Activated CD4-positive, CD25-positive, alpha-beta regulatory T cell treated with anti-CD3 and anti-CD28 coated beads, Interleukin-2, amount 50 U/mL, for 16 hours (primary cell): ENCODE measurements around the gene GHRH.

Source experiments
- DNase-seq: peaks from one replicate; pipeline ENCODE4 v3.0.0-alpha.2; 2020; ENCODE audit warnings: low read depth, low spot score

GHRH gene

GRCh38 chr20:37262505-37262904 is 891 bp upstream of the GHRH start:
- DNase-seq = no peak

- DNase-seq = no peak
These were observed 691 bp downstream of the GHRH start for GRCh38 chr20:37260923-37261322.

GRCh38 chr20:37259865-37260264 is 1.7 kb downstream of the GHRH start:
- DNase-seq = no peak

- no peak for DNase-seq
These were observed 2.6 kb downstream of the GHRH start for GRCh38 chr20:37259031-37259430.

DNA sequence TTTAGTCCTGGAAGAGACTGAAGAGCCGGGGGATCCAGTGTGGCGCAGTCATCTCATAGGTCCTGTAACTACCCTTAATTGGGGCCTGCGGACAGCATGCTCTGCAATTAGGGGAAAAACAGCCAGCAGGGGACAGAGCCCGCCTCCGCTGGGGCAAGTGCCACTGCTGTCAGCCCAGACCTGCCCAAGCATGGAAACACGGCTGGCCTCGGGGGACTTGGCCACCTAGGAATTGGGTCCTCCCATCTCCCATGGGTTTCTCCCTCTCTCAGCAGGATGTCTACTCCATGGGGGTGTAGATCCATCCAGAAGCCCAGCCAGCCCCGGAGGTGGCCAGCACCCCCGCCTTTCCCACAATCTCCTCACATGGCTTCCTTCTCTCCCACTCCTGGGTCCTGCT is 3.6 kb downstream of the GHRH start:
- no peak for DNase-seq

- no peak for DNase-seq
These were observed 4.1 kb downstream of the GHRH start for GRCh38 chr20:37257530-37257929.

DNA sequence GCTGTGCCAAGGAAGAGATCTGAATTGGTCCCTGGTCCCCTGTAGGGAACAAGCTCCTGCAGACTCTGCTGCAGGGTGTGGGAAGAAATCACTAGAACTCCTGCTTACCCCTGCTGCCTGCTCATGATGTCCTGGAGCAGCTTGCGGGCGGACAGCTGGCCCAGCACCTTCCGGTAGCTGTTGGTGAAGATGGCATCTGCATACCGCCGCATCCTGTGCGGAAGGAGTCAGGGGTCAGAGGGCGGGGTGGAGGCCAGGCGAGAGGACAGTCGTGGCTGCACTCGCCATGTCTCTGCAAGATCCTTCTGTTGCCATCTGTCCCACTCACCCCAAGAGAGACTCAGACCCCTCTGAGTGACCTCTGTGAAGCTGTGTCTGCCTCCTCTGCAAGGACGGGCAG is 5.3 kb downstream of the GHRH start:
- DNase-seq = no peak

GRCh38 chr20:37254114-37254878 is 7.3 kb downstream of the GHRH start:
- no peak for DNase-seq

DNA sequence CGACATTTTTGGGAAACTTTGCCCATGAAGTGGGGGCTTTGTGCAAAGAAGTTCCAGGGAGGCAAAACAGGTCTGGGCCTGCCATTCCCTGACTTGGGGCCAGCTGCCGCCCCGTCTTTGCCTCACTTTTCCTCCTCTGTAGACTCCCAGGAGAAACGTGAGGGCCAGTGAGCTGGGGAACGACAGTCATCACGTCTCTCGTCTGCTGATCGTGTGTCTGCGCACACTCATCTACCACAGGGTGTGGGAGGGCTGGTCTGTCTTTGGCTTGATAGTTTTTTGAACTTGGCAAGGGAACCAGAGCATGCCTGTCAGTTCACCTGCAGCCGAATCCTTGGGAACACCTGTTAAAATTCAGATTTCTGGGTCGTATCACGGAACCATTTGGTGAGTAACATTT is 8.5 kb downstream of the GHRH start:
- DNase-seq = no peak

DNA sequence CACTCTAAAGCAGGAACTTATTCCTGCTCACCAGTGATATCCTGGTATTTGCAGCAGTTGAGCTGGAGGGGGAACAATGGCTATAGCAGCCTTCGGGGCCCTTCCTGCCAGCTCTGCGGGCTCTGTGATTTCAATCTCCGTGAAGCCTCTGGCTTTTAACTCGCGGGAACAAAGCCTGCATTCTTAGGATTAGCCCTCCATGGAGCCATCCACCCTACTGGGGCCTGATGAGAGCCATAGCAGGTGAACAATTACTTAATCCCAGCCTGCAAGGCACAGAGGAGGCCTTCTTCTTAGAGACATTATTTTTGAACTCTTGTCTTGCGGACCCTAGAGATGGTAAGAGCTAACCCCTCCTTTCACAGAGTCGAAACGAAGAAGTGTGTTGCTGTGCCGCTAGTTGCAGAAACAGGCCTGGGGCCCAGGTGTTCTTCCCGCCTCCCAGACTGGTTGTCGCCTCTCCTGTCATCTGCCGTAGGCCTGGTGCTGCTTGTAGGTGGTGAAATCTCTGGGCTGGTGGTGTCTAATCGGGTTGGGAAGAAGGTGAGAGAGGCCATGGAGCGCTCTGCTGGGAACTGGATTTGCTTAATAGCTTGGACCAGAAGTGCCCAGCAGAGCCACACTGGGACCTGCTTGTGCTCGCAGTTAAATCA is 9.7 kb downstream of the GHRH start:
- DNase-seq = no peak

DNA sequence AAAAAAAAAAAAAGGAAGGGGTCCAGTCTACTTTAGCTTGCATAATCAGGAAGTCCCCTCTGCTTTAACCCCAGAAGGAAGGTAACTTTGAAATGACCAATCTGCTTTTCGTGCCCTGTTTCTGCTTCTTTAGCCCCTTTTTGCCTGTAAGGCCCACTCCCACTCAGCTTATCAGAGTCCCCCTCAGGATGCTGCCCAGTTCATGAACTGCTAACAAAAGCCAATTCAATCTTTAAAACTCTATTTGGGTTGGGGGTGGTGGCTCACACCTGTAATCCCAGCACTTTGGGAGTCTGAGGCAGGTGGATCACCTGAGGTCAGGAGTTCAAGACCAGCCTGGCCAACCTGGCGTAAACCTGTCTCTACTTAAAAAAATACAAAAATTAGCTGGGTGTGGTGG is 12.3 kb downstream of the GHRH start:
- no peak for DNase-seq

DNA sequence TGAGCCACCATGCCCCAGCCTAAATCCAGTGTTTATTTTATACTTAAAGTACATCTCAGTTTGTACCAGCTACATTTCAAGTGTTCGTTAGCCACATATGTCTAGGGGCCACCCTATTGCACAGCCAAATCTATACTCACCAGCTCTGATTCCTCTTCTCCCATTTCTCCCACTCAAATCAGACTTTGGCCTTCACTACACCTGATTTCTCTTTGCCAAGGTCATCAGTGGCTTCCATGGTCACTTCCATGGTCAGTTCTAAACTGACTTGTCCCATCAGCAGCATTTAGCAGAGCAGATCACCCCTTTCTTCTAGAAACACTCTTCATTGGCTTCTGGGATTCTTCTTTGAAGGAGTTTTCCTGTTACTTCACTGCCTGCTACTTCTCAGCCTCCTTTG is 14.1 kb downstream of the GHRH start:
- DNase-seq = no peak

GRCh38 chr20:37246736-37247135 is 14.9 kb downstream of the GHRH start:
- DNase-seq = no peak

DNA sequence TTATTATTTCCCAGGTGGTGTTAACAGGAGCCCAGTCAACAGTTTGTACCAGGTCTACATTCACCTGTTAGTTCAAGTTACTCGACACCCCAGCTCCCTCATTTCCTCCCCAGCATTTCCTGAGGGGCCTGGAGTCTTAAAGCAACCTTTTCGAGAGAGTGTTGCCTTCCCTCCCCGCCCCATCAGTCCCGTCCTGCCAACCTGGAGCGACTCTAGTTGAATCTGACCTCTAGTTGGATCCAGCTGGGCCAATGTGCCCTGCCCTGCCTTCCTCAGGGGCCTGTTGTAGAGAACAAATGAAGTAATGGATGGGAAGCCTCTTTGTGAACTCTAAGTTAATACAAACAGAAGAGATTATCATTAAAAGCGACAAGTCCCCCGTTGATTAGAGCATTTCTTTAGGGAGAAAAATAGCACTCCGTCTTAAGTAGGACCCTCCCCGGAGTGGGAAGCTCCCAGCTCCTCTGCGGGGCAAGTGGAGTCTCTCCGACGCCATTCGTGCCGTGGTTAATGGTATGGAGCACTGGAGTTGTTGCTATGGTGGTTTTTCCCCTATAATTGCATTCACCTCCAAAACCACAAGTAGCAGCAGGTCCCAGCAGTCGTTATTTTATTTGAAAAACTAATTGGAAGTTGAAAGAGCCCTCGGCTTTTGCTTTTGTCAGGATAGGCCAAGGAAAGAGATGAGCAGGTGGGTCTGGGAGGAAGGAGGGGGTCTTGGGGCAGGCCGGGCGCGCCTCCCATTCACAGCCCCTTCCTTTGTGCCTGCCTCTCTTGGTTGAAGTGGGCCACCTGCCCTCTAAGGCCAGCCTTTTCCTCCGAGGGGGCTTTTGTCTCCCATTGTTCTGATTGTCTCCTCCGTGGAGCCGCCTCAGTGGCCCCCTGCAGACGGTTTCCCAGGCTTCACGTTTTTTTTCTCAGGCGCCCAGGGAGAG is 16.1 kb downstream of the GHRH start:
- no peak for DNase-seq

GRCh38 chr20:37244572-37244957 is 17.0 kb downstream of the GHRH start:
- no peak for DNase-seq

GRCh38 chr20:37243937-37244571 is 17.6 kb downstream of the GHRH start:
- no peak for DNase-seq

DNA sequence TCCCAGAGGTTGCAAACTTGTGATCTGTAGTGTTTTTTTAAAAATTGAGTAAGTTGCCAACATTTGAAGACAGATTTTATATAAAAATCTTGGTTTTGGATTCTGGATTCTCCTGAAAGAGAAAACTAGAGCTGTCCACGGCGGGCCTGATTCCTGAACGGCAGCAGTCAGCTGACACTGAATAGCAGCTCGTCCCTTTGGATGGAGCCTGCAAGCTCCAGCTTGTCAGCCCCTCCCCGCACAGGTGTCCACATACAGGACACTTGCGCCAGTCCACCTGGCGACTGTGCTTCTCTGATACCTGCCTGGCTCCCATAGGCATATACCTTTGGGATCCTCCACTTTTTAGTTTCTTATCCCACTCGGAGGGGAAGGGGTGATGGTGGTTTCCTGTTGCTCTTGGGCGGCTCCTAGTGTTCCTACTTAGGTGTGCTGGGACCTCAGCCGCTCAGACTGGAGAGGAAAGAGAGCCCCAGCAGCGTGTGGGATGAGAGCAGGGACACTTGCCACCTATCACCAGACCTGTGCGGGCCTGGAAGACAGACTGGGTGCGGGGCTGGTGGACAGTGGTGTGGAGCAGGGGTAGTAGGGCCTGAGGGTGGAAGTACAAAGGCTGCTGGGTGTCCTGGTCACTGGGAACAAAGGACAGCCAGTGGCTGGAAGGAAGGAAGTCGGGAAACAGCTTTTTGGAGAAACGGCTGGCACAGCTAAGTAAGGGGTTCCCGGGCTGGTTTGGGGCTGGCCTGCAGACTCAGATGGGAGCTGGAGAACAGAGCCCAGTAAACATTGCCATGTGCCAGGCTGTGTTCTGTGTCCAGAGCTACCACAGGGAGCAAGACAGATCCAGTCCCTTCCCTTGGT is 18.3 kb downstream of the GHRH start:
- no peak for DNase-seq

- DNase-seq = no peak
These were observed 19.1 kb downstream of the GHRH start for GRCh38 chr20:37242503-37242902.

GRCh38 chr20:37240337-37241067 is 21.1 kb downstream of the GHRH start:
- no peak for DNase-seq

- no peak for DNase-seq
These were observed 22.6 kb downstream of the GHRH start for GRCh38 chr20:37238935-37239451.
